IPS-15b (cell line): ENCODE results near the gene SGMS1.

Source experiments
- H3K27me3 ChIP-seq: one replicate; pipeline ENCODE4 v1.6.1; 2013; ENCODE audit warnings: low read length; ENCODE audit not compliant: control insufficient read depth, insufficient read depth
- H3K36me3 ChIP-seq: one replicate; pipeline ENCODE4 v1.6.1; 2013; ENCODE audit warnings: low read length; ENCODE audit not compliant: control insufficient read depth, insufficient read depth
- H3K4me1 ChIP-seq: one replicate; pipeline ENCODE4 v1.6.1; 2013; ENCODE audit warnings: mild to moderate bottlenecking, low read length; ENCODE audit not compliant: control insufficient read depth, insufficient read depth
- H3K4me3 ChIP-seq: one replicate; pipeline ENCODE4 v1.5.1; 2013; ENCODE audit warnings: low read depth, low read length
- H3K9ac ChIP-seq: one replicate; pipeline ENCODE4 v1.6.1; 2013; ENCODE audit warnings: low read depth, mild to moderate bottlenecking, low read length
- H3K9me3 ChIP-seq: one replicate; pipeline ENCODE4 v1.6.1; 2013; ENCODE audit warnings: mild to moderate bottlenecking, low read length; ENCODE audit not compliant: control insufficient read depth, insufficient read depth

The SGMS1 gene

GRCh38 chr10:50331486-50331885, 292.3 kb downstream of the SGMS1 start:
- Histone ChIP-seq H3K36me3 (no peaks in the 10 kb centered on the region), H3K9me3 (no peaks in the 10 kb centered on the region), H3K4me1 (peaks cover 9% of the 10 kb centered on the region), H3K27me3 (no peaks in the 10 kb centered on the region), H3K4me3 (no peak overlapping the region), H3K9ac (no peak overlapping the region)

- Histone ChIP-seq H3K9me3 (no peaks in the 10 kb centered on the region), H3K4me3 (no peak overlapping the region), H3K9ac (no peak overlapping the region), H3K4me1 (peaks cover 24% of the 10 kb centered on the region), H3K36me3 (no peaks in the 10 kb centered on the region), H3K27me3 (no peaks in the 10 kb centered on the region)
These were observed 296.7 kb downstream of the SGMS1 start for GRCh38 chr10:50326757-50327701.

- Histone ChIP-seq H3K4me3 (no peak overlapping the region), H3K4me1 (peaks cover 24% of the 10 kb centered on the region), H3K9ac (no peak overlapping the region), H3K27me3 (no peaks in the 10 kb centered on the region), H3K9me3 (no peaks in the 10 kb centered on the region), H3K36me3 (no peaks in the 10 kb centered on the region)
These were observed 297.6 kb downstream of the SGMS1 start for GRCh38 chr10:50326172-50326555.

- Histone ChIP-seq H3K27me3 (no peaks in the 10 kb centered on the region), H3K36me3 (no peaks in the 10 kb centered on the region), H3K4me3 (no peak overlapping the region), H3K4me1 (peaks cover 24% of the 10 kb centered on the region), H3K9ac (no peak overlapping the region), H3K9me3 (no peaks in the 10 kb centered on the region)
These were observed 298.1 kb downstream of the SGMS1 start for GRCh38 chr10:50325449-50326171.

- Histone ChIP-seq H3K4me1 (peaks cover 24% of the 10 kb centered on the region), H3K4me3 (no peak overlapping the region), H3K36me3 (no peaks in the 10 kb centered on the region), H3K27me3 (no peaks in the 10 kb centered on the region), H3K9me3 (no peaks in the 10 kb centered on the region), H3K9ac (no peak overlapping the region)
These were observed 298.9 kb downstream of the SGMS1 start for GRCh38 chr10:50324680-50325393.

- no peaks in the 10 kb centered on the region for H3K27me3 ChIP-seq
- no peaks in the 10 kb centered on the region for H3K36me3 ChIP-seq
- H3K4me3 ChIP-seq = no peak overlapping the region
- no peak overlapping the region for H3K9ac ChIP-seq
- H3K9me3 ChIP-seq = no peaks in the 10 kb centered on the region
- H3K4me1 ChIP-seq = peaks cover 24% of the 10 kb centered on the region
These were observed 299.7 kb downstream of the SGMS1 start for GRCh38 chr10:50324046-50324445.

GRCh38 chr10:50322077-50322476, 301.7 kb downstream of the SGMS1 start:
- peaks cover 20% of the 10 kb centered on the region for H3K4me1 ChIP-seq
- no peaks in the 10 kb centered on the region for H3K9me3 ChIP-seq
- H3K9ac ChIP-seq = no peak overlapping the region

GRCh38 chr10:50318129-50318528, 305.6 kb downstream of the SGMS1 start:
- H3K4me3 ChIP-seq = no peak overlapping the region
- H3K9ac ChIP-seq = no peak overlapping the region
- no peaks in the 10 kb centered on the region for H3K9me3 ChIP-seq
- no peaks in the 10 kb centered on the region for H3K27me3 ChIP-seq
- H3K4me1 ChIP-seq = no peaks in the 10 kb centered on the region
- no peaks in the 10 kb centered on the region for H3K36me3 ChIP-seq

More at GRCh38 chr10:50322077-50322476, 301.7 kb downstream of the SGMS1 start:
- Histone ChIP-seq H3K27me3 (no peaks in the 10 kb centered on the region), H3K4me3 (no peak overlapping the region), H3K36me3 (no peaks in the 10 kb centered on the region)

- H3K36me3 ChIP-seq = no peaks in the 10 kb centered on the region
- H3K9ac ChIP-seq = no peak overlapping the region
- H3K27me3 ChIP-seq = no peaks in the 10 kb centered on the region
- H3K4me3 ChIP-seq = no peak overlapping the region
- no peaks in the 10 kb centered on the region for H3K9me3 ChIP-seq
- no peaks in the 10 kb centered on the region for H3K4me1 ChIP-seq
These were observed 306.8 kb downstream of the SGMS1 start for GRCh38 chr10:50316695-50317648.

GRCh38 chr10:50316174-50316573, 307.6 kb downstream of the SGMS1 start:
- Histone ChIP-seq H3K9ac (no peak overlapping the region), H3K9me3 (no peaks in the 10 kb centered on the region)

GRCh38 chr10:50315424-50315823, 308.3 kb downstream of the SGMS1 start:
- no peak overlapping the region for H3K4me3 ChIP-seq
- no peaks in the 10 kb centered on the region for H3K27me3 ChIP-seq
- no peaks in the 10 kb centered on the region for H3K4me1 ChIP-seq
- no peaks in the 10 kb centered on the region for H3K9me3 ChIP-seq
- no peaks in the 10 kb centered on the region for H3K36me3 ChIP-seq
- H3K9ac ChIP-seq = no peak overlapping the region

More at GRCh38 chr10:50316174-50316573, 307.6 kb downstream of the SGMS1 start:
- no peaks in the 10 kb centered on the region for H3K36me3 ChIP-seq
- no peaks in the 10 kb centered on the region for H3K27me3 ChIP-seq
- no peak overlapping the region for H3K4me3 ChIP-seq
- no peaks in the 10 kb centered on the region for H3K4me1 ChIP-seq
